Measurements from ENCODE around the gene DCTN4.
"Not testable (repeated sequence)": the region's sequence is repeated elsewhere in the genome, so short reads cannot be mapped to it uniquely, and the experiment has no call there.

DCTN4 gene

GRCh38 chr5:150751096-150751891 is 7.5 kb downstream of the DCTN4 start:
- in situ Hi-C loops (cut with HindIII; ENCODE audit: low pct_ligation_motif_present, low pct_unique_long_range_greater_than_20kb, low sequenced_read_pairs), result no loop called here
- no peak for DNase-seq

DNA sequence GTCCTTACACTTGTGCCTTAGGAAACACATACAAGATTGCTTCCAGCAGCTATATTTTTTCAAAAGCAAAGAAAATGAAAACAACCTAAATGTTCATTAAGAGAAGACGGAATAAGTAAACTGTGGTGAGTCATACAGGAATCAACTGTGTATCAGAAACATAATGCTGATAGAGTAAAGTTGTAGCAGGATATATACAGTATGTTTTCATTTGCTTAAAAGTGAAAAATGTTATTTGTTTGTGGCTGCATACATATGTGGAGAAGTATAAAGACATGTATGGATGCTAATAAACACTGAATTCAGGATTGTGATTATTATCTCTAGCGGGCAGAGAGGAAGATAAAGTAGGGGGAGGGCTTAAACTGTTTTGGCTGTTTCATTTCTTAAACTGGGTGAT is 8.3 kb downstream of the DCTN4 start:
- DNase-seq, result no peak
- in situ Hi-C loops (cut with HindIII; ENCODE audit: low pct_ligation_motif_present, low pct_unique_long_range_greater_than_20kb, low sequenced_read_pairs), result no loop called here

- in situ Hi-C loops (cut with HindIII; ENCODE audit: low pct_ligation_motif_present, low pct_unique_long_range_greater_than_20kb, low sequenced_read_pairs); DNase-seq: not testable (repeated sequence)
Measured at GRCh38 chr5:150743142-150743488, 15.7 kb downstream of the DCTN4 start.

GRCh38 chr5:150742455-150743141 is 16.2 kb downstream of the DCTN4 start:
- in situ Hi-C loops (cut with HindIII; ENCODE audit: low pct_ligation_motif_present, low pct_unique_long_range_greater_than_20kb, low sequenced_read_pairs); DNase-seq: not testable (repeated sequence)

GRCh38 chr5:150740992-150741391 is 17.8 kb downstream of the DCTN4 start:
- no peak for DNase-seq
- in situ Hi-C loops (cut with HindIII; ENCODE audit: low pct_ligation_motif_present, low pct_unique_long_range_greater_than_20kb, low sequenced_read_pairs), result no loop called here

DNA sequence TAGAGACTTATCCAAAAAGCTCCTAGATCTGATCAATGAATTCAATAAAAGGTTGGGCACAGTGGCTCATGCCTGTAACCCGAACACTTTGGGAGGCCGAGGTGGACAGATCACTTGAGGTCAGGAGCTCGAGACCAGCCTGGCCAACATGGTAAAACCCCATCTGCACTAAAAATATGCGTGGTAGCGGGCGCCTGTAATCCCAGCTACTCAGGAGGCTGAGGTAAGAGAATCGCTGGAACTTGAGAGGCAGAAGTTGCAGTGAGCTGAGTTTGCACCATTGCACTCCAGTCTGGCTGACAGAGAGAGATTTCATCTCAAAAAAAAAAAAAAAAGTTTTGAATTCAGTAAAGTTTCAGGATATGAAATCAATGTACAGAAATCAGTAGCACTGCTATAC is 20.0 kb downstream of the DCTN4 start:
- in situ Hi-C loops (cut with HindIII; ENCODE audit: low pct_ligation_motif_present, low pct_unique_long_range_greater_than_20kb, low sequenced_read_pairs), result no loop called here
- no peak for DNase-seq

- in situ Hi-C loops (cut with HindIII; ENCODE audit: low pct_ligation_motif_present, low pct_unique_long_range_greater_than_20kb, low sequenced_read_pairs), result no loop called here
- no peak for DNase-seq
Measured at GRCh38 chr5:150734579-150735384, 24.0 kb downstream of the DCTN4 start.

DNA sequence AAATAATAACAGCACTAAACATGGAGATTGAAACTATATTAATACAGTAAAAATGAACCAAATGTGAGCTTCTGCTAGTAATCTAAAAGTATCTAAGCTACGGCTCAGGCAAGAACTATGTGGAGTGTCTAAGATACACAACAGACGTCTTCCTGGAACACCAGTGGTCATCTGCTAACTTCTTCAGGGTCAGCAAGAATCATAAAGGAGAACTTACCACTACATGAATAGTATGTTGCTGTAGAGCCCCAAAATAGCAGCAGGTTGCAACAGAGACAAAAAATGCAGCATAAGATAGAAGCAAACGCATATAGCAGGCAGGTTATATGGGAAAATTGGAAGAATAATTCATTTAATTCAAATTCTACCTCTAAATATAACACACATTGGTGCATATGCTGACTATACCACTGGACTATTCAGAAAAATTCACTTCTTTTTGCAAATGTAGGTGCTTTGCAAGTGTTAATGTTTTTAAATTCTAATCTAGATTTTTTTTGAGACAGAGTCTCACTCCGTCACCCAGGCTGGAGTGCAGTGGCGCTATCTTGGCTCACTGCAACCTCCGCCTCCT is 27.1 kb downstream of the DCTN4 start:
- no peak for DNase-seq
- in situ Hi-C loops (cut with HindIII; ENCODE audit: low pct_ligation_motif_present, low pct_unique_long_range_greater_than_20kb, low sequenced_read_pairs), result no loop called here

DNA sequence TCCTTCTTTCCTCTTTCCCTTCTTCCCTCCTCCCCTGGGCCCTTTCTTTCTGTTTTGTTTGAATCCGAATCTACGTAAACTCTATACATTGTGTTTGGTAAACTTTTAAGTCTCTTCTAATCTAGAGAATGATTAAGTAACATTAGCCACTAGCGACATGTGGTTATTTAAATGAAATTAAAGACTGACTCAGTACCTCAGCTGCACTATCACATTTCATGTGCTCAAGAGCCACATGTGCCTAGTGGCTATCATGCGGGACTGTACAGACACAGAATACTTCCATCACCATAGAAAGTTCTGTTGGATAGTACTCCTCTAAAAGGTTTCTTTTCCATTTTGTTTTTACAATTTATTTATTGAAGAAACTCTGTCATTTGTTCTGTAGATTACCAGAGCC is 29.0 kb downstream of the DCTN4 start:
- DNase-seq, result no peak
- in situ Hi-C loops (cut with HindIII; ENCODE audit: low pct_ligation_motif_present, low pct_unique_long_range_greater_than_20kb, low sequenced_read_pairs), result no loop called here

DNA sequence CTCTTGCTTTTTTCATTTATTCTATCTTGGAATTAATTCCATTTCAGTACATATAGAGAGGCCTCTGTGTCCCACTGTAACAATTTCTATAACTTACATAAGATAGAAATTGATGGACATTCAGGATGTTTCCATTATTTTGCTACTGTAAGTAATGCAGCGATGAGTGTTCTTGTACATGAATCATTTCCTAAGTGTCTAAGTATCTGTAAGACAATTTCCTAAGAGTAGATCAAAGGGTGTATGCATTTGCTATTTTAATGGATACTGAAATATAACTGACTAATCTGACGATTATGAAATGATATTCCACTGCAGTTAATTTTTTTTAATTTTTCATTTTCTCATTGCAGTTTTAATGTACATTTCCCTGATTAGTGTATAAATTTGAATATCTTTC is 35.0 kb downstream of the DCTN4 start:
- DNase-seq, result no peak
- in situ Hi-C loops (cut with HindIII; ENCODE audit: low pct_ligation_motif_present, low pct_unique_long_range_greater_than_20kb, low sequenced_read_pairs), result no loop called here

DNA sequence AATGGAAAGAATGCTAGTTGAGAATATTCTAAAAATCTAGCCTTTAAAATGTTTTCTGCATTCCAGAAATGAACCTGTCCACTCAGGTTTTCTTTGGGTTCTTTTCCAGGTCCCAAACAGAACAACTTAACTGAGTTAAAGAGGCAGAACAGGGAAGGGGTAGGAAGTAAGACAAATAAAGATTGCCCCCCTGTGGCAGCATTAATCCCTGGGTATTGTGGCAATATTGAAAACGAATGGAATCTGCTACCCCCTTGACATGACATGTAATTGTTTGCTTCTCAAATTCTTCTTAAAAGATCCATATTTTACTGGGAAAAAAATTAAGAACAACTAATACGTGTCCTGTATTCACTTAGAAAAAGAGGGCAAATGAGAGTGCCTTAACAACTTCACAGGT is 48.7 kb downstream of the DCTN4 start:
- in situ Hi-C loops (cut with HindIII; ENCODE audit: low pct_ligation_motif_present, low pct_unique_long_range_greater_than_20kb, low sequenced_read_pairs), result no loop called here
- DNase-seq, result no peak

DNA sequence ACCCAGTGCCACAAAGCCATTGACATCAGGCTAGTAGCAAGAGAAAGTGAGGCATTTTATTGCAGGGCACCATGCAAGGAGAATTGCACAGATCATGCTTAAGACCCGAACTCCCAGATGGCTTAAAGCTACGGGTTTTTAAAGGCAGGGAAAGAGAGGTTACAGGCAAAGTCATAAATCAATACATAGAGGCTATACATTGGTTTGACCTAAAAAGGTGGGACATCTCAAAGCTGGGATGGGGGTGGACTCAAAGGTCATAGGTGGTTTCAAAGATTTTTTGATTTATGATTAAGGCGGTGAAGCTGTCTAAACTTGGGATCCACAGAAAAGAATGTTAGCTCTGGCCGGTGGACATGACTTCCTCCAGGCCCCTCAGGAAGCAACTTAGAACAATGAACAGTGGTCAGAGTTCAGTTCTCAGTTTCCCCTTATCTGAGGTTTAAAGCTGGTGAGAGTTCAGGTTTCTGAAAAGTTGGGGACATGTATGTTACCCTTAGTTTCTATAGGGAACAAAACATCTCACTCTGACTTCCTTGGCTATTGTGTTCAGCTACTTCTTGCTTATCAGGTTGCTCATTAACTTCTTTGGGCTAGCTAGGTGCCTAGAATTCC is 51.9 kb downstream of the DCTN4 start:
- in situ Hi-C loops (cut with HindIII; ENCODE audit: low pct_ligation_motif_present, low pct_unique_long_range_greater_than_20kb, low sequenced_read_pairs), result no loop called here
- DNase-seq, result no peak

- DNase-seq, result no peak
- in situ Hi-C loops (cut with HindIII; ENCODE audit: low pct_ligation_motif_present, low pct_unique_long_range_greater_than_20kb, low sequenced_read_pairs), result no loop called here
Measured at GRCh38 chr5:150703762-150704161, 55.1 kb downstream of the DCTN4 start.

GRCh38 chr5:150700594-150701377 is 58.0 kb downstream of the DCTN4 start, which contains the start of gene RBM22:
RBM22 (minus strand) TSS chr5:150701062; CDS start chr5:150700985, 77 bp downstream.
- in situ Hi-C loops (cut with HindIII; ENCODE audit: low pct_ligation_motif_present, low pct_unique_long_range_greater_than_20kb, low sequenced_read_pairs), result no loop called here
- peak; percentile 86 for DNase-seq

DNA sequence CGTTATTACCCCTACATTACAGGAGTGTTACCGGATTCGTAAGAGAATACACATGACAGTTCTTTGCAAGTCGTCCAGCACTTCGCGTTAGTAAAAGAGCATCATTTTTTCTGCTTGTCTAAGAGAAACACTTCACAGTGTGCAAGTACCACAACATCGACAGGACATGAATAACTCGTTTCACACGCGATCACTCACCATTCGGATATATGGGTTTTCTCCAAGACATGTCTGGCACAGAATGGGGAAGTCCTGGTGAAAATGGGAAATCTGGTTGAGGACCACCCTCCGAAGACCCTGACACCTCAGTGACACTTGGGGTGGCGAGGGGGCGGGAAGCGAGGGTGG is 58.6 kb downstream of the DCTN4 start:
- in situ Hi-C loops (cut with HindIII; ENCODE audit: low pct_ligation_motif_present, low pct_unique_long_range_greater_than_20kb, low sequenced_read_pairs), result no loop called here
- DNase-seq, result no peak

DNA sequence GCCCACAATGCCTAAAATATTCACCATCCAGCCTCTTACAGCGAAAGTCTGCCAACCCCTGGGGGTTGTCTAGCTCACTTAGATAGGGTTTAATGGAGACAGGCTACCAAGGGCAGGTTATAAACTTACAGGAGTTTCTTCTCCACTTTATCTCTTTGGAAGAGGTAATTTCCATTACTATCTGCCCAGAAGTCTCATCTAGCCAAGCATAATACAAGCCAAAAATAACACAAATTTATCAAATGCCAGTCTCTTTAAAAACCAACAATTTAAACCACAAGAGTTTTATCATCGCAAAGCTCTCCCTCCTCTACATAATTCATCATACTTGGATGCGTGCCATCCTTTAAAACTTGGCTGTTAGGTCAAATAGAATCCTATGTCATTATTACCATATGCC is 64.2 kb downstream of the DCTN4 start:
- DNase-seq, result no peak
- in situ Hi-C loops (cut with HindIII; ENCODE audit: low pct_ligation_motif_present, low pct_unique_long_range_greater_than_20kb, low sequenced_read_pairs), result no loop called here

GRCh38 chr5:150692276-150692675 is 66.5 kb downstream of the DCTN4 start:
- no peak for DNase-seq
- in situ Hi-C loops (cut with HindIII; ENCODE audit: low pct_ligation_motif_present, low pct_unique_long_range_greater_than_20kb, low sequenced_read_pairs), result no loop called here

GRCh38 chr5:150690760-150691159 is 68.1 kb downstream of the DCTN4 start:
- no peak for DNase-seq
- in situ Hi-C loops (cut with HindIII; ENCODE audit: low pct_ligation_motif_present, low pct_unique_long_range_greater_than_20kb, low sequenced_read_pairs), result no loop called here

Measured in ACHN (cell line).